Mucosa of stomach (tissue), 1 donor: ENCODE results near the gene FLNB.

Experiments
- H3K27me3 ChIP-seq: one replicate; pipeline ENCODE4 v1.7.0; 2013; ENCODE audit warnings: mild to moderate bottlenecking, low read length; ENCODE audit not compliant: control insufficient read depth, insufficient read depth
- H3K36me3 ChIP-seq: one replicate; pipeline ENCODE4 v1.7.0; 2013; ENCODE audit warnings: low read length; ENCODE audit not compliant: control insufficient read depth, insufficient read depth
- H3K4me1 ChIP-seq: one replicate; pipeline ENCODE4 v1.7.0; 2013; ENCODE audit warnings: mild to moderate bottlenecking, low read length; ENCODE audit not compliant: control insufficient read depth, insufficient read depth
- H3K4me3 ChIP-seq: one replicate; pipeline ENCODE4 v1.7.0; 2013; ENCODE audit warnings: low read length
- H3K9ac ChIP-seq: one replicate; pipeline ENCODE4 v1.7.0; 2013; ENCODE audit warnings: mild to moderate bottlenecking, low read length, moderate library complexity
- H3K9me3 ChIP-seq: one replicate; pipeline ENCODE4 v1.7.0; 2013; ENCODE audit warnings: mild to moderate bottlenecking, low read length, moderate library complexity; ENCODE audit not compliant: control insufficient read depth
- donor health status: Pancreatic carcinoma.

Gene FLNB

GRCh38 chr3:58164906-58165821 is 156.9 kb downstream of the FLNB start:
- Histone ChIP-seq H3K4me3 (no peak overlapping the region), H3K4me1 (peaks cover 55% of the 10 kb centered on the region), H3K27me3 (no peaks in the 10 kb centered on the region), H3K9me3 (no peaks in the 10 kb centered on the region), H3K36me3 (peaks cover 39% of the 10 kb centered on the region), H3K9ac (peak overlapping the region; percentile 18)

- Histone ChIP-seq H3K4me3 (no peak overlapping the region), H3K9me3 (no peaks in the 10 kb centered on the region), H3K9ac (no peak overlapping the region), H3K27me3 (no peaks in the 10 kb centered on the region), H3K4me1 (peaks cover 36% of the 10 kb centered on the region), H3K36me3 (peaks cover 31% of the 10 kb centered on the region)
Observed at GRCh38 chr3:58167431-58168351, 159.5 kb downstream of the FLNB start.

DNA sequence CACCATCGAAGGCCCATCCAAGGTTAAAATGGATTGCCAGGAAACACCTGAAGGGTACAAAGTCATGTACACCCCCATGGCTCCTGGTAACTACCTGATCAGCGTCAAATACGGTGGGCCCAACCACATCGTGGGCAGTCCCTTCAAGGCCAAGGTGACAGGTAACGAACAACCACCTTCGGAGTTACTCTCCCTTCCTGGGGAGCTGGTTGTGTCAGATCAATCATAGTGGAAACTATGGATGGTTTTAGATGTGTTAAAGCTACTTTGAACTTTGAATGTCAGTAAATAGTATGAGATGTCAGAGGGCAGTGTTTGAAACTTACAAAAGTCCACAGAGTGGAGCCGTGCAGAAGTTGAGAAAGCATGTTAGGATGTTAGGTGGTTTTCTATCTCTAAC is 160.3 kb downstream of the FLNB start:
- Histone ChIP-seq H3K4me1 (peaks cover 36% of the 10 kb centered on the region), H3K9me3 (no peaks in the 10 kb centered on the region), H3K9ac (no peak overlapping the region), H3K36me3 (peaks cover 26% of the 10 kb centered on the region), H3K4me3 (no peak overlapping the region), H3K27me3 (no peaks in the 10 kb centered on the region)

- H3K9ac ChIP-seq, result no peak overlapping the region
- H3K4me3 ChIP-seq, result no peak overlapping the region
- no peaks in the 10 kb centered on the region for H3K9me3 ChIP-seq
- peaks cover 36% of the 10 kb centered on the region for H3K4me1 ChIP-seq
- peaks cover 20% of the 10 kb centered on the region for H3K36me3 ChIP-seq
- H3K27me3 ChIP-seq, result no peaks in the 10 kb centered on the region
Observed at GRCh38 chr3:58169371-58169770, 161.1 kb downstream of the FLNB start.

DNA sequence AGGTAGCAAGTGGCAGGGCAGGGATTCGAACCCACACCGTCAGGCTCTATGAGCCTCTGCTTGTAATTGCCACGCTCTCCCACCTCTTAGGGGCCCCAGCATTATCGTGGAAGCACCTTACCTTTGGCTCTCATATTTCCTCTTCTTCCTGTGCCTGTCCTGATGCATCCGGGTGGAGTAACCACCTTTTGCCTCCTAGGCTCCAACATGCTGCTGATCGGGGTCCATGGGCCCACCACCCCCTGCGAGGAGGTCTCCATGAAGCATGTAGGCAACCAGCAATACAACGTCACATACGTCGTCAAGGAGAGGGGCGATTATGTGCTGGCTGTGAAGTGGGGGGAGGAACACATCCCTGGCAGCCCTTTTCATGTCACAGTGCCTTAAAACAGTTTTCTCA is 162.2 kb downstream of the FLNB start:
- Histone ChIP-seq H3K36me3 (peaks cover 10% of the 10 kb centered on the region), H3K4me1 (peaks cover 36% of the 10 kb centered on the region), H3K9ac (no peak overlapping the region), H3K9me3 (no peaks in the 10 kb centered on the region), H3K4me3 (no peak overlapping the region), H3K27me3 (no peaks in the 10 kb centered on the region)

DNA sequence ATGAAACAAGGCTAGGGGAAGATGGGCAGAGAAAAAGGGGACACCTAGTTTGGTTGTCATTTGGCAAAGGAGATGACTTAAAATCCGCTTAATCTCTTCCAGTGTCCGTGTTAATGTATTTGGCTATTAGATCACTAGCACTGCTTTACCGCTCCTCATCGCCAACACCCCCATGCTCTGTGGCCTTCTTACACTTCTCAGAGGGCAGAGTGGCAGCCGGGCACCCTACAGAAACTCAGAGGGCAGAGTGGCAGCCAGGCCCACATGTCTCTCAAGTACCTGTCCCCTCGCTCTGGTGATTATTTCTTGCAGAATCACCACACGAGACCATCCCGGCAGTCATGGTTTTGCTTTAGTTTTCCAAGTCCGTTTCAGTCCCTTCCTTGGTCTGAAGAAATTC is 162.9 kb downstream of the FLNB start:
- peaks cover 9% of the 10 kb centered on the region for H3K36me3 ChIP-seq
- H3K9me3 ChIP-seq, result no peaks in the 10 kb centered on the region
- H3K4me1 ChIP-seq, result peaks cover 40% of the 10 kb centered on the region
- H3K27me3 ChIP-seq, result no peaks in the 10 kb centered on the region
- H3K9ac ChIP-seq, result no peak overlapping the region
- no peak overlapping the region for H3K4me3 ChIP-seq

GRCh38 chr3:58173029-58173668 is 164.9 kb downstream of the FLNB start:
- H3K4me3 ChIP-seq, result no peak overlapping the region
- peaks cover 55% of the 10 kb centered on the region for H3K4me1 ChIP-seq
- H3K27me3 ChIP-seq, result peaks cover 1% of the 10 kb centered on the region
- H3K9me3 ChIP-seq, result no peaks in the 10 kb centered on the region
- peaks cover 8% of the 10 kb centered on the region for H3K36me3 ChIP-seq
- H3K9ac ChIP-seq, result no peak overlapping the region

- Histone ChIP-seq H3K4me1 (peaks cover 61% of the 10 kb centered on the region), H3K4me3 (no peak overlapping the region), H3K9ac (peak overlapping the region; percentile 7), H3K27me3 (peaks cover 3% of the 10 kb centered on the region), H3K36me3 (peaks cover under 1% of the 10 kb centered on the region), H3K9me3 (no peaks in the 10 kb centered on the region)
Observed at GRCh38 chr3:58173669-58174398, 165.6 kb downstream of the FLNB start.

GRCh38 chr3:58175187-58175436 is 166.9 kb downstream of the FLNB start:
- Histone ChIP-seq H3K27me3 (peaks cover 3% of the 10 kb centered on the region), H3K9me3 (no peaks in the 10 kb centered on the region), H3K9ac (peak overlapping the region; percentile 7), H3K4me1 (peaks cover 63% of the 10 kb centered on the region), H3K4me3 (no peak overlapping the region), H3K36me3 (no peaks in the 10 kb centered on the region)

GRCh38 chr3:58175437-58176184 is 167.4 kb downstream of the FLNB start:
- Histone ChIP-seq H3K9me3 (no peaks in the 10 kb centered on the region), H3K9ac (peak overlapping the region; percentile 7), H3K36me3 (no peaks in the 10 kb centered on the region), H3K27me3 (peaks cover 3% of the 10 kb centered on the region), H3K4me3 (no peak overlapping the region), H3K4me1 (peaks cover 63% of the 10 kb centered on the region)

DNA sequence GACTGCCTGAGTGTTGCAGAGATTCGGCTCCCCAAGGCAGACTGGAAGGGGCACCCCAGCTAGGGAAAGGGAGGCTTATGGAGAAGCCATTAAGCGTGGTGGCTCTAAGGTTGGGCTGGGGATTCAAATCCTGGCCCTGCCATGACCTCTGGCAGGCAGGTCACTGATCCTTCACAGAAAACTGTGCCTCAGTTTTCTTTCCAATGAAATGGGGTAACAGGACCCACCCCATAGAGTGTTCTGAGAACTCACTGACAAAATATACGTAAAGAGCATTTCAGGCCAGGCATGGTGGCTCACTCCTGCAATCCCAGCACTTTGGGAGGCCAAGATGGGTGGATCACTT is 167.9 kb downstream of the FLNB start:
- H3K9ac ChIP-seq, result peak overlapping the region; percentile 7
- H3K4me1 ChIP-seq, result peaks cover 63% of the 10 kb centered on the region
- no peaks in the 10 kb centered on the region for H3K36me3 ChIP-seq
- peaks cover 3% of the 10 kb centered on the region for H3K27me3 ChIP-seq
- H3K4me3 ChIP-seq, result no peak overlapping the region
- no peaks in the 10 kb centered on the region for H3K9me3 ChIP-seq
